ENCODE results near the gene C16orf78. TPM values are rescaled to one million over a fixed set of nuclear protein-coding genes. Genes with fewer than 3 reads are reported as not detected.

C16orf78 gene
- total and polyA plus RNA-seq, 2 of the 4 experiments (the other 2 are of a cell fraction), result not detected

GRCh38 chr16:49356728-49357488 lies 16.7 kb upstream of the C16orf78 start:
- intact Hi-C loops (cut with micrococcal nuclease) (no loop called here), dilution Hi-C loops (cut with HindIII; ENCODE audit: low sequenced_read_pairs, unreplicated experiment) (no loop called here), in situ Hi-C loops (cut with MboI; ENCODE audit: low sequenced_read_pairs) (no loop called here)
- 19% methylated on average over 6 of the region's 20 CpGs; no CpG with 5 or more reads in 1 of the 2 experiments for WGBS, 2 experiments (ENCODE audit: extremely low coverage in 2 of 2, insufficient read length in 1 of 2)
- H3K27ac ChIP-seq (ENCODE audit: insufficient read depth, low read length), result no peak overlapping the region
- H3K4me2 ChIP-seq (ENCODE audit: low read depth, low read length), result no peak overlapping the region
- no peak overlapping the region for H4K91ac ChIP-seq (ENCODE audit: insufficient read depth, low read depth, low read length)
- H4K20me1 ChIP-seq (ENCODE audit: insufficient read depth, low read length), result no peaks in the 10 kb centered on the region
- TF ChIP-seq ELK1 (IDR thresholded peaks at IDR 0.05; ENCODE audit: borderline replicate concordance, low read depth, low read length), result no peak
- TF ChIP-seq BHLHE40 (IDR thresholded peaks at IDR 0.05; ENCODE audit: low read depth, low read length), result no peak
- TF ChIP-seq CTCF (conservative IDR thresholded peaks at IDR 0.05; ENCODE audit: low read depth, low read length), result no peak
- no peak for TF ChIP-seq NFE2L2 (IDR thresholded peaks at IDR 0.05; ENCODE audit: low read depth, low read length)
- TF ChIP-seq RFX5 (IDR thresholded peaks at IDR 0.05; ENCODE audit: low read depth, low read length), result no peak
- TF ChIP-seq CHD1 (IDR thresholded peaks at IDR 0.05; ENCODE audit: low read depth, low read length), result no peak
- no peak for TF ChIP-seq RCOR1 (IDR thresholded peaks at IDR 0.05; ENCODE audit: insufficient replicate concordance, low read length)
- no peak for TF ChIP-seq MAZ (IDR thresholded peaks at IDR 0.05; ENCODE audit: borderline replicate concordance, low read depth, low read length)
- no peak overlapping the region for H2AK5ac ChIP-seq (ENCODE audit: low read depth, low read length)
- H3K79me1 ChIP-seq (ENCODE audit: low read depth in 1 of 2, low read length in 2 of 2), result no peaks in the 10 kb centered on the region
- no peak overlapping the region for H2BK120ac ChIP-seq (ENCODE audit: low read depth, low read length)
- H2BK15ac ChIP-seq (ENCODE audit: low read depth, low read length), result no peak overlapping the region
- no peak overlapping the region for H3K23ac ChIP-seq (ENCODE audit: low read depth, low read length)
- H3K36me3 ChIP-seq (ENCODE audit: control insufficient read depth, insufficient read depth, low read length), result no peaks in the 10 kb centered on the region
- ChIA-PET POLR2A (ENCODE audit: unreplicated experiment) (no interaction called here), CTCF (no interaction called here)
- H3K9ac ChIP-seq (ENCODE audit: low read depth, low read length), result no peak overlapping the region
- H2BK20ac ChIP-seq (ENCODE audit: low read depth, low read length), result no peak overlapping the region
- H3K56ac ChIP-seq (ENCODE audit: extremely low read depth, insufficient read depth, low read length), result no peak overlapping the region
- BruUV-seq (replicated peaks), result no TSS peak
- no peak overlapping the region for H2AK9ac ChIP-seq (replicated peaks; ENCODE audit: low read depth, low read length, poor library complexity)
- no peaks in the 10 kb centered on the region for H3K9me3 ChIP-seq (ENCODE audit: control insufficient read depth, insufficient read depth, low read length)
- no peak overlapping the region for H3K18ac ChIP-seq (ENCODE audit: low read depth, low read length)
- no peak overlapping the region for H2BK5ac ChIP-seq (ENCODE audit: low read depth, low read length, poor library complexity, severe bottlenecking)
- H3K4me1 ChIP-seq (ENCODE audit: control insufficient read depth, insufficient read depth, low read length), result no peaks in the 10 kb centered on the region
- H3K9me1 ChIP-seq (ENCODE audit: insufficient read depth, low read length), result no peaks in the 10 kb centered on the region
- no peak overlapping the region for H3K4me3 ChIP-seq (ENCODE audit: insufficient read depth, low read depth, low read length)
- no peak overlapping the region for H3K4ac ChIP-seq (ENCODE audit: low read depth, low read length)
- no peak for ATAC-seq (ENCODE audit: low read depth)
- H4K8ac ChIP-seq (ENCODE audit: low read depth in 2 of 2, low read length in 2 of 2), result no peak overlapping the region
- H4K5ac ChIP-seq (ENCODE audit: low read depth, low read length), result no peak overlapping the region
- no peaks in the 10 kb centered on the region; the same call in 1 of the 2 replicates for H3K27me3 ChIP-seq (ENCODE audit: control insufficient read depth, insufficient read depth, low read length)
- no peak overlapping the region for H3K14ac ChIP-seq (replicated peaks; ENCODE audit: low read depth, low read length)
- DNase-seq, result no peak
- no peak overlapping the region for H2AFZ ChIP-seq (replicated peaks; ENCODE audit: low read length, poor library complexity)
